MM.1S (cell line): ENCODE measurements around the gene SLC25A28.

ENCODE experiments used
- DNase-seq: peaks from one replicate; pipeline ENCODE4 v3.0.0-alpha.2; 2015
- H2AFZ ChIP-seq: fragments of 300-600 bp; sonication (generic); 2 replicates; pipeline ENCODE4 v1.6.0; 2016; ENCODE audit warnings: antibody characterized with exemption, low read length
- H3F3A ChIP-seq: fragments of 300-600 bp; sonication (generic); 2 replicates; pipeline ENCODE4 v1.6.1; 2016; ENCODE audit warnings: mild to moderate bottlenecking, antibody characterized with exemption, low read length, moderate library complexity, mixed read lengths; ENCODE audit not compliant: insufficient read depth
- H3K27ac ChIP-seq: fragments of 300-600 bp; sonication (generic); 2 replicates; pipeline ENCODE4 v1.5.1; 2016; ENCODE audit warnings: mild to moderate bottlenecking, low read length
- H3K27me3 ChIP-seq: fragments of 300-600 bp; sonication (generic); replicated peaks from 2 replicates; pipeline ENCODE4 v1.6.0; 2016; ENCODE audit warnings: low read length; ENCODE audit not compliant: insufficient read depth
- H3K36me3 ChIP-seq: fragments of 300-600 bp; sonication (generic); replicated peaks from 2 replicates; pipeline ENCODE4 v1.6.1; 2016; ENCODE audit warnings: mild to moderate bottlenecking, low read length, mixed read lengths; ENCODE audit not compliant: insufficient read depth
- H3K4me1 ChIP-seq: fragments of 300-600 bp; sonication (generic); 2 replicates; pipeline ENCODE4 v1.6.1; 2016; ENCODE audit warnings: low read length, mixed read lengths
- H3K4me2 ChIP-seq: fragments of 300-600 bp; sonication (generic); 2 replicates; pipeline ENCODE4 v1.6.0; 2016; ENCODE audit warnings: low read depth, low read length
- H3K4me3 ChIP-seq: fragments of 300-600 bp; sonication (generic); 2 replicates; pipeline ENCODE4 v1.5.1; 2016; ENCODE audit warnings: low read length, mixed read lengths
- H3K79me2 ChIP-seq: fragments of 300-600 bp; sonication (generic); 2 replicates; pipeline ENCODE4 v1.6.1; 2016; ENCODE audit warnings: mixed run types, low read length, mixed read lengths
- H3K9ac ChIP-seq: fragments of 300-600 bp; sonication (generic); 2 replicates; pipeline ENCODE4 v1.6.1; 2016; ENCODE audit warnings: low read length, mixed read lengths
- H3K9me2 ChIP-seq: fragments of 300-600 bp; sonication (generic); replicated peaks from 2 replicates; pipeline ENCODE4 v1.6.1; 2016; ENCODE audit warnings: mild to moderate bottlenecking, low read length, mixed read lengths; ENCODE audit not compliant: insufficient read depth
- H3K9me3 ChIP-seq: fragments of 300-600 bp; sonication (generic); replicated peaks from 2 replicates; pipeline ENCODE4 v1.6.1; 2016; ENCODE audit warnings: mild to moderate bottlenecking, low read length, mixed read lengths; ENCODE audit not compliant: insufficient read depth
- H4K20me1 ChIP-seq: fragments of 300-600 bp; sonication (generic); 2 replicates; pipeline ENCODE4 v1.6.1; 2016; ENCODE audit warnings: mild to moderate bottlenecking, low read length, moderate library complexity, mixed read lengths; ENCODE audit not compliant: insufficient read depth
- CTCF ChIP-seq: fragments of 300-600 bp; sonication (generic); IDR thresholded peaks from 2 replicates; pipeline ENCODE4 v1.5.1; 2016; ENCODE audit warnings: antibody characterized with exemption, low read length, mixed read lengths
- EZH2 ChIP-seq: fragments of 300-600 bp; sonication (generic); optimal IDR thresholded peaks from 2 replicates; pipeline ENCODE3; 2017; ENCODE audit warnings: low read depth, mild to moderate bottlenecking, antibody characterized with exemption, low read length, mixed read lengths
- EZH2phosphoT487 ChIP-seq: fragments of 300-600 bp; sonication (generic); IDR thresholded peaks from 2 replicates; pipeline ENCODE4 v1.6.1; 2018; ENCODE audit warnings: antibody characterized with exemption, low read length

The SLC25A28 gene

GRCh38 chr10:99617696-99618095 is 2.5 kb downstream of the SLC25A28 start:
- peaks cover 9% of the 10 kb centered on the region; the same call in 1 of the 2 replicates for H4K20me1 ChIP-seq
- peak overlapping the region; percentile 67 for H3K4me2 ChIP-seq
- no peak overlapping the region for H2AFZ ChIP-seq
- no peak overlapping the region for H3K4me3 ChIP-seq
- no peaks in the 10 kb centered on the region for H3K36me3 ChIP-seq
- no peaks in the 10 kb centered on the region for H3K9me2 ChIP-seq
- no peak for TF ChIP-seq CTCF
- no peak for TF ChIP-seq EZH2
- TF ChIP-seq EZH2phosphoT487 = no peak
- H3K4me1 ChIP-seq = peaks cover 16% of the 10 kb centered on the region
- no peak overlapping the region for H3K27ac ChIP-seq
- H3K27me3 ChIP-seq = no peaks in the 10 kb centered on the region
- H3K9me3 ChIP-seq = no peaks in the 10 kb centered on the region
- peaks cover 49% of the 10 kb centered on the region for H3K79me2 ChIP-seq
- H3K9ac ChIP-seq = no peak overlapping the region
- peaks cover 37% of the 10 kb centered on the region for H3F3A ChIP-seq
- no peak for DNase-seq

- Histone ChIP-seq H3F3A (peaks cover 28% of the 10 kb centered on the region), H4K20me1 (peaks cover 9% of the 10 kb centered on the region; the same call in 1 of the 2 replicates), H3K9me2 (no peaks in the 10 kb centered on the region), H3K4me1 (peaks cover 15% of the 10 kb centered on the region), H3K27ac (no peak overlapping the region), H3K9me3 (no peaks in the 10 kb centered on the region), H3K4me2 (no peak overlapping the region), H3K36me3 (0 out of 2 replicates have a peak, but pooled peaks cover 7% of the 10 kb centered on the region), H3K27me3 (no peaks in the 10 kb centered on the region), H3K4me3 (no peak overlapping the region), H2AFZ (no peak overlapping the region), H3K9ac (no peak overlapping the region), H3K79me2 (peaks cover 49% of the 10 kb centered on the region)
- DNase-seq = no peak
- TF ChIP-seq CTCF = no peak
- no peak for TF ChIP-seq EZH2phosphoT487
- TF ChIP-seq EZH2 = no peak
Observed at GRCh38 chr10:99615426-99615825, 4.8 kb downstream of the SLC25A28 start.

GRCh38 chr10:99612167-99612831 is 7.9 kb downstream of the SLC25A28 start:
- Histone ChIP-seq H3F3A (0 out of 2 replicates have a peak, but pooled peaks cover 11% of the 10 kb centered on the region), H3K27ac (no peak overlapping the region), H4K20me1 (0 out of 2 replicates have a peak, but pooled peaks cover 3% of the 10 kb centered on the region), H3K4me2 (no peak overlapping the region), H3K4me1 (peaks cover 5% of the 10 kb centered on the region; the same call in 1 of the 2 replicates), H3K79me2 (peaks cover 23% of the 10 kb centered on the region), H2AFZ (no peak overlapping the region), H3K27me3 (no peaks in the 10 kb centered on the region), H3K4me3 (no peak overlapping the region), H3K36me3 (0 out of 2 replicates have a peak, but pooled peaks cover 7% of the 10 kb centered on the region), H3K9me2 (no peaks in the 10 kb centered on the region), H3K9me3 (no peaks in the 10 kb centered on the region), H3K9ac (no peak overlapping the region)
- TF ChIP-seq CTCF = peak; percentile 83
- no peak for TF ChIP-seq EZH2phosphoT487
- DNase-seq = peak; percentile 71
